Stomach (tissue), 9 donors: Measurements from ENCODE around the gene EOLA2. TPM values are rescaled to one million over a fixed set of nuclear protein-coding genes. Genes with fewer than 3 reads are reported as not detected.
"Not testable (repeated sequence)": the region's sequence is repeated elsewhere in the genome, so short reads cannot be mapped to it uniquely, and the experiment has no call there.

Experiments
- DNase-seq, 2 donors: peaks; one replicate each; pipeline versions ENCODE4 v3.0.0 to v3.0.0-alpha.2; 2013 to 2019
- H3K27ac ChIP-seq, 5 donors: fragments of 200-600 bp in 4 of 5; sonication (generic) in 4 of 5; one replicate each; pipeline ENCODE4 v1.5.1; 2013 to 2019; ENCODE audit warnings: mild to moderate bottlenecking in 1 of 5, moderate library complexity in 1 of 5
- H3K27me3 ChIP-seq, 3 donors: fragments of 200-600 bp; sonication (generic); one replicate each; pipeline ENCODE4 v1.5.1; 2017 to 2019; ENCODE audit warnings: mixed run types in 1 of 3
- H3K36me3 ChIP-seq, 4 donors: fragments of 200-600 bp; sonication (generic); 1 replicate in 3 of 4; 2 replicates in 1 of 4; pipeline ENCODE4 v1.5.1; 2016 to 2019
- H3K4me1 ChIP-seq, 4 donors: fragments of 200-600 bp; sonication (generic); one replicate each; pipeline ENCODE4 v1.5.1; 2016 to 2019
- H3K4me3 ChIP-seq, 4 donors: fragments of 200-600 bp; sonication (generic) in 3 of 4; one replicate each; pipeline ENCODE4 v1.5.1; 2016 to 2019; ENCODE audit warnings: mild to moderate bottlenecking in 1 of 4
- H3K9me3 ChIP-seq, 4 donors: fragments of 200-600 bp; sonication (generic); one replicate each; pipeline ENCODE4 v1.5.1; 2016 to 2019
- CTCF ChIP-seq, 7 experiments: fragments of 450-650 bp in 4 of 7; fragments of 200-600 bp in 3 of 7; sonication (generic) in 3 of 7; IDR thresholded peaks; one replicate each; pipeline ENCODE4 v1.5.1; 2016 to 2019; ENCODE audit warnings: antibody characterized with exemption in 7 of 7, control low read depth in 2 of 7, mild to moderate bottlenecking in 1 of 7
- EP300 ChIP-seq: sonication (generic); formaldehyde crosslinking; IDR thresholded peaks from one replicate; pipeline ENCODE4 v1.6.1; 2017; ENCODE audit warnings: antibody characterized with exemption
- POLR2A ChIP-seq, 4 donors: fragments of 450-650 bp; IDR thresholded peaks; one replicate each; pipeline ENCODE4 v1.6.1; 2016; ENCODE audit warnings: antibody characterized with exemption in 4 of 4, control low read depth in 2 of 4, mild to moderate bottlenecking in 1 of 4, moderate library complexity in 1 of 4
- POLR2AphosphoS5 ChIP-seq, 3 donors: sonication (generic); formaldehyde crosslinking; IDR thresholded peaks; one replicate each; pipeline ENCODE4 v1.6.1; 2016; ENCODE audit warnings: antibody characterized with exemption in 3 of 3
- WGBS, 5 donors: extraction: QIAGEN DNeasy Blood & Tissue Kit in 3 of 5; methylation state at CpG; one replicate each; pipeline versions ENCODE4 v1.1.5 to v1.1.7; 2013 to 2018; 5-methylcytosine and 5-hydroxymethylcytosine counted together
- intact Hi-C: fragments of 100-400 bp; cut with DNase I; formaldehyde crosslinking; loops from one replicate; pipeline ENCODE4 v1.15.1; 2023; ENCODE audit warnings: low total_unique reads
- polyA plus RNA-seq, 3 donors: library from polyadenylated mRNA; stranded (reverse); fragments of 200-250 nt; gene quantifications; one replicate each; pipeline ENCODE4 v1.2.3, GENCODE V29; 2013
- total RNA-seq, 5 donors: library from RNA; depleted of rRNA; stranded (reverse); fragments of >200 nt; gene quantifications; one replicate each; pipeline versions ENCODE4 v1.1.0 to v1.2.3, GENCODE V29; 2014 to 2016
- donor health status: healthy with polysubstance abuse.
- donor health status: Bipolar disorder and iron deficiency.
- donor health status: healthy.

Gene EOLA2
- total and polyA plus RNA-seq, 8 donors = 4.9 to 106 (median 22.9) TPM

GRCh38 chrX:149940674-149941024, 2.4 kb upstream of the EOLA2 start:
- Histone ChIP-seq H3K4me3 (peak overlapping the region in 3 of 4 donors; percentile 7 to 48 (median 11)), H3K27ac (peak overlapping the region in 3 of 5 donors; percentile 94 to 95 (median 95))
- H3K4me1 ChIP-seq, DNase-seq, H3K36me3 ChIP-seq, H3K27me3 ChIP-seq, intact Hi-C loops, H3K9me3 ChIP-seq: not testable (repeated sequence)
- 3 to 39% (median 21%) methylated on average over 4 to 10 of the region's 11 CpGs for WGBS, 5 donors
- TF ChIP-seq CTCF (IDR thresholded peaks at IDR 0.05) = peak in 4 of 7 experiments; percentile 23 to 51 (median 38)

GRCh38 chrX:149939905-149940673, 1.8 kb upstream of the EOLA2 start:
- peak in 2 of 3 donors; percentile 30 to 46 for TF ChIP-seq POLR2AphosphoS5 (IDR thresholded peaks at IDR 0.05)
- TF ChIP-seq POLR2A (IDR thresholded peaks at IDR 0.05) = no peak
- Histone ChIP-seq H3K9me3 (no peaks in the 10 kb centered on the region), H3K27me3 (no peaks in the 10 kb centered on the region), H3K36me3 (peaks cover 0 to 2% (median 0%) of the 10 kb centered on the region in 4 donors), H3K4me1 (peaks cover 0 to 8% (median 6%) of the 10 kb centered on the region in 4 donors), H3K27ac (peak overlapping the region; percentile 92 to 97 (median 95)), H3K4me3 (peak overlapping the region; percentile 44 to 52 (median 47))
- 0 to 44% (median 11%) methylated on average over 21 to 27 of the region's 27 CpGs for WGBS, 5 donors
- intact Hi-C loops = no loop called here
- DNase-seq = peak; percentile 91 to 98

DNA sequence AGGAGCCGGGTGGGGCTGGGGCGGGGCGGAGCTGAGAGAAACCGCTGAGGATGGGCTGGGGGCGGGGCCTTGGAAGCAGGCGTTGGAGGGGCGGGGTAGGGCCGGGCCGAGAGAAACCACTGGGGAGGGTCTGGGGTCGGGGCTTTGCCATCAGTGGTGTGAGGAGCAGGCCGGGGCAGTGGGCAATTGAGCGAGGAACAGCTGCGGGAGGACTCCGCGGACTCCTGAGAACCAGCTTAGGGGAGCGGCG, 1.3 kb upstream of the EOLA2 start:
- H3K27ac ChIP-seq = peak overlapping the region; percentile 92 to 97 (median 95)

GRCh38 chrX:149938881-149939654, 777 bp upstream of the EOLA2 start:
- Histone ChIP-seq H3K4me1 (peaks cover 0 to 8% (median 6%) of the 10 kb centered on the region in 4 donors), H3K27me3 (no peaks in the 10 kb centered on the region), H3K27ac (peak overlapping the region; percentile 92 to 97 (median 95)), H3K9me3 (no peaks in the 10 kb centered on the region), H3K4me3 (peak overlapping the region; percentile 44 to 68 (median 52)), H3K36me3 (peaks cover 0 to 7% (median 2%) of the 10 kb centered on the region in 4 donors)
- 2 to 45% (median 16%) methylated on average over 10 to 21 of the region's 50 CpGs; no CpG with 5 or more reads in 1 of the 5 donors for WGBS, 5 donors
- peak; percentile 95 to 97 for DNase-seq
- TF ChIP-seq EP300 = no peak
- no peak for TF ChIP-seq CTCF (IDR thresholded peaks at IDR 0.05)
- no peak for TF ChIP-seq POLR2AphosphoS5 (IDR thresholded peaks at IDR 0.05)
- no peak for TF ChIP-seq POLR2A (IDR thresholded peaks at IDR 0.05)
- intact Hi-C loops = no loop called here

More for the DNA sequence above, 1.3 kb upstream of the EOLA2 start:
- WGBS, 5 donors = 0 to 55% (median 21%) methylated on average over 9 to 17 of the region's 17 CpGs
- Histone ChIP-seq H3K4me1 (peaks cover 0 to 8% (median 6%) of the 10 kb centered on the region in 4 donors), H3K27me3 (no peaks in the 10 kb centered on the region), H3K9me3 (no peaks in the 10 kb centered on the region), H3K36me3 (peaks cover 0 to 2% (median 0%) of the 10 kb centered on the region in 4 donors), H3K4me3 (peak overlapping the region; percentile 44 to 52 (median 47))
- no peak for DNase-seq
- TF ChIP-seq POLR2AphosphoS5 (IDR thresholded peaks at IDR 0.05) = no peak
- intact Hi-C loops = no loop called here

- DNase-seq = peak in 1 of 2 donors; percentile 62
- H3K4me1 ChIP-seq = peaks cover 0 to 8% (median 6%) of the 10 kb centered on the region in 4 donors
- WGBS, 5 donors = 0 to 49% (median 15%) methylated on average over 16 to 46 of the region's 46 CpGs
- no peaks in the 10 kb centered on the region for H3K9me3 ChIP-seq
- peak overlapping the region; percentile 55 to 77 (median 68) for H3K4me3 ChIP-seq
- peaks cover 0 to 13% (median 8%) of the 10 kb centered on the region in 4 donors for H3K36me3 ChIP-seq
- TF ChIP-seq POLR2AphosphoS5 (IDR thresholded peaks at IDR 0.05) (no peak), POLR2A (IDR thresholded peaks at IDR 0.05) (no peak), EP300 (no peak), CTCF (IDR thresholded peaks at IDR 0.05) (no peak)
- peak overlapping the region; percentile 78 to 95 (median 94) for H3K27ac ChIP-seq
- H3K27me3 ChIP-seq = no peaks in the 10 kb centered on the region
- intact Hi-C loops = no loop called here
Measured at GRCh38 chrX:149937871-149938426, 342 bp downstream of the EOLA2 start.

- DNase-seq, intact Hi-C loops, H3K27me3 ChIP-seq, H3K9me3 ChIP-seq, H3K4me1 ChIP-seq: not testable (repeated sequence)
- 27 to 54% (median 43%) methylated on average over 3 to 5 of the region's 5 CpGs for WGBS, 5 donors
- peak overlapping the region; percentile 55 to 77 (median 68) for H3K4me3 ChIP-seq
- H3K36me3 ChIP-seq = peaks cover 0 to 13% (median 8%) of the 10 kb centered on the region in 4 donors
- H3K27ac ChIP-seq = peak overlapping the region in 4 of 5 donors; percentile 92 to 95 (median 94)
Measured at GRCh38 chrX:149937328-149937727, 963 bp downstream of the EOLA2 start.

- H3K4me3 ChIP-seq, H3K9me3 ChIP-seq, intact Hi-C loops, H3K4me1 ChIP-seq, DNase-seq, H3K27ac ChIP-seq, H3K27me3 ChIP-seq: not testable (repeated sequence)
- peaks cover 0 to 13% (median 8%) of the 10 kb centered on the region in 4 donors for H3K36me3 ChIP-seq
- 71 to 92% (median 88%) methylated on average over 10 to 17 of the region's 21 CpGs for WGBS, 5 donors
Measured at GRCh38 chrX:149933547-149933946, 4.7 kb downstream of the EOLA2 start.
